HG03064 (cell line): ENCODE data around the gene CST8.

ENCODE experiments used
- ATAC-seq: cut with Tn5 transposase; IDR thresholded peaks from one replicate; pipeline ENCODE4 v1.9.1; 2021; ENCODE audit warnings: low read depth; ENCODE audit not compliant: unreplicated experiment

CST8 gene

DNA sequence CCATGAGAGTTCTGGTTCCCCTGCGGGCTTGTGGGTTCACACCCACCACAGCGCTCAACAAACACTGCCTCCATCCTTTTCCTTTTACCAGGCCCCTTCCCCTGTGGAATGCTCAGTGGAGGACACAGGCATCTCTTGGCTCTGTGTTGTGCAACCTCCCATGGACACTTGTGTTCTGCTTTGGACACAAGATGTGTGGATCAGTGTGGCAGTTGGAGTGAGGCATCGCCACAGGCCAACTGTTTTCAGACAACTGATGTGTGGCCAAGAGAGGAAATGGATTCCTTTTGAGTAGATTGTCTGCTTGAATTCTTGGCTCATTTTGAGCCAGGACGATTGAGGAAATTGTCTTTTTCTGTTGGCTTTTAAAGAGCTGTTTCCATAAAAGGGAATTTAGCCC is 26.8 kb downstream of the CST8 start:
- ATAC-seq = no peak

- ATAC-seq = no peak
Observed at GRCh38 chr20:23519556-23519955, 28.6 kb downstream of the CST8 start.

DNA sequence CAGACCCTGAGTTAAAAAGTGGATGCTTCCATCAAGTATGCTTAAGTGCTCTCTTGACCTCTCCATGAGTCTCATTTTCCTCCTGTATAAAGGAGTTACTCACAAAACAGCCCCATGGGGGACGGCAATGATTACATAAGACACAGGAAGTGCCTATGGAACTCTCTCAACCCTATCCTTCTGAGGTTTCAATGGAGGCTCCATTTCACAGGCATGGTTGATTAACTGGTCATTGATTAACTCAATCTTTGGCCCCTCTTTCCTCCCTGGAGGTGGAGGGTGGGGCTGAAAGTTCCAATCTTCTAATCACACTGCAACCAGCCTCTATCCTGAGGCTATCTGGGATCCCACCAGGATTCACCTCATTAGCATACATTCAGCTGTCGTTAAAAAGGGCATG is 29.3 kb downstream of the CST8 start:
- ATAC-seq = no peak

DNA sequence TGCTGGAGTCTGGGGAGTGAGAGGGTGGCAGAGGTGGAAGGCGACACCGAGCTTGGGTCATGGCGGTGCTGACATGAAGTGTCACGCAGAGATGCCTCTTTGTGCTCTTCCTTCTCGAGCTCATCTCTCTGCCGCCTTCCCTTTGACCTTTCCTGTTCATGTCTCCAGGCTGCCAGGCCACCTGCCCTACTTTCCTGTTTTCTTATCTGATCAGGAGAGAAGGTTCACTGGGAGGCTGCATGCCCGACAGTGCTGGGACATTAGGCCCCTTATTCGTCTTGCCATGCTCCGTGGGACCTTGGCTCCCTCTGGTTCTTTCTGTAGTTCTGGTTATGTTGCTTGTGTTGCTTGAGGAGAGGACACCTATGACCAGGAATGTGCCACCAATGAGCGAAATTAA is 33.2 kb downstream of the CST8 start:
- no peak for ATAC-seq

GRCh38 chr20:23526850-23527249 is 35.9 kb downstream of the CST8 start:
- ATAC-seq = no peak

DNA sequence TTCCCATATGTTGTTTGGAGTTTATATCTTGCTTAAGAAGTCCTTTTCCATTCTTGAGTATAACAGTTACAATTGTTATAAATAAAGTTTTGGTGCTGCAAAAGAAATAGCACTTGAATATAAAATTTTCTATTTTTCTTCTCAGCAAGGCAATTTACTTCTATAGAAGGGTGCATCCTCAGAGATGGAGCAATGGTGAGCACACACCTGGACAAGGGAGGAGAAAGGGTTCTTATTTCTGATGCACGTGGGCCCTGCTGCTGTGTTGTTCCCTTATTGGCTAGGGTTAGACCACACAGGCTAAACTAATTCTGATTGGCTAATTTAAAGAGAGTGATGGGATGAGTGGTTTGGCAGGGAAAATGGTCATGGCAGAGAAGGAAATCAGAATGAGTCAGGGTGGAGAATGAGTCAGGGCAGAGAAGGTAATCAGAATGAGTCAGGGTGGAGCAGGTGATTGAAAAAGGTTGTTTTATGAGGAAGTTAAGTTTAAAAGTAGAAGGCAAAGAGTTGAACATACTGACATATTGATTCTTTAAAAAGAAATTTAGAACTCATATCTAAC is 38.0 kb downstream of the CST8 start:
- no peak for ATAC-seq

DNA sequence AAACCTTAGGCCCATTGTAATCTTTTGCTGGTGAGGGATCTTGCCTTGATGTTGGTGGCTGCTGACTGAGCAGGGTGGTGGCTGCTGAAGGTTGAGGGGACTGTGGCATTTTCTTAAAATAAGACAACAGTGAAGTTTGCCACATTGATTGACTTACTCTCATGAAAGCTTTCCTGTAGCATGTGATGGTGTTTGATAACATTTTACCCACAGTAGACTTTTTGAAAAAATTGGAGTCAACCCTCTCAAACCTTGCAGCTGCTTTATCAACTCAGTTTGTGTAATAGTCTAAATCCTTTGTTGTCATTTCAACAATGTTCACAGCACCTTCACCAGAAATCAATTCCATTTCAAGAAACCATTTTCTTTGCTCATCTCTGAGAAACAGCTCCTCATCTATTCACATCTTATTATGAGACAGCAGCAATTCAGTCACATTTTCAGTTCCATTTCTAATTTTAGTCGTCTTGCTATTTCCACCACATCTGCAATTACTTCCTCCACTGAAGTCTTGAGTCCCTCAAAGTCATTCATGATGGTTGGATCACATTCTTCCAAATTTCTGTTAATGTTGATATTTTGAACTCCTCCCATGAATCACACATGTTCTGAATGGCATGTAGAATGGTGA is 40.1 kb downstream of the CST8 start:
- ATAC-seq = no peak

- ATAC-seq = no peak
Observed at GRCh38 chr20:23532533-23532932, 41.6 kb downstream of the CST8 start.

DNA sequence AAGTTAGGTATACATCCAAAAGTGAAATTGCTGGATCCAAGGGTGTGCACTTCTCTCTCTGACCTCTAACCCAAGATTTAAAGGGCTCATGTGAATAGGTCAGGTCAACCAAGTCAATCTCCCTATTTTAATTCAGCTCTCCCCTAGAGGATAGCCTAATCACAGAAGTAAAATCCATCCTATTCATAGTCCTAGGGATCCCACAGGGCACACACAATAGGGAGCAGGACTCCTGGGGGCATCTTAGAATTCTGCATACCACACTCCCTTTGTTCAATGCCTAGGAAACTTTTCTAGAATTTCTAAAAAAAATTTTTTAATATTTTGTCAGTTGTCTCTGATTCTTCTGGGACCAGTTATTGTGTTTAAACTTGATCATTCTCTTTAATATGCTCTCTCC is 42.2 kb downstream of the CST8 start:
- ATAC-seq = no peak

DNA sequence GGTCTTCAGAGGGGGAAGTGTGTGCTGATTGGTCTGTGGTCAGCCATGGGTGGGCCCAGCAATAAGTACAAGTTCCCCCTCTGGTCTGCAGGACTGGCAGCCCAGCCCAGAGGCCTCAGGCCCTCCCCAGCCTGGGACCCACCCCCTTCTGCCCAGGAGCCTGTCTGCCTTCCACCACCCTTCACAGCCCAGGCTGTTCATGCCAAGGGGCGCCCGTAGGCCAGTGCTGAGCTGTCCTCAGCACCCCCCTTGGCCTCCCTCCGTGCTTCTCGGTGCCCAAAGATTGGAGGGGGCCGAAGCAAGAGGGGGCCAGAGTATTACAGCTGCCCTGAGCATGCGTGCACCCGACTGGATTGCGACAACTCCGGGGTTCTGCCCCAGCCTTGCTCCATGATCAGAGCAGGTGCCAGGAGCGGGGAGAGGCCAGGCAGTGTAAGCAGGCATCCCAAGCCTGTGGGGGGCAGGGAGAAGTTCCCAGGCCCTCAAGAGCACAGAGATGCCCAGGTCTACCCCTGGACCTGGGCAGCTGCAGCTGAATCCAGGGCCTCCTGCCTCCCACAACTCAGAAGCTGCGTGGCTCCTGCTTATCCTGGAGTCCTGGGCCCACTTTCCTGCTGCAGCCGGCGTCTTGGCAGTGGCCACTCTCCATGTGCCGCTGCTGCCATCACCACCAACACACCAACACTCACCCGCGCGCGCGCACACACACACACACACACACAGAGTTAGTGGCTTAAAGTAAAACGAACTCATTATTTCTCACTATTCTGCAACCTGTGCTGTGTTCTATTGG is 44.1 kb downstream of the CST8 start:
- ATAC-seq = no peak

- no peak for ATAC-seq
Observed at GRCh38 chr20:23536328-23536974, 45.5 kb downstream of the CST8 start.

GRCh38 chr20:23537030-23537429 is 46.1 kb downstream of the CST8 start:
- ATAC-seq = no peak

GRCh38 chr20:23540624-23541023 is 49.7 kb downstream of the CST8 start:
- no peak for ATAC-seq

- ATAC-seq = no peak
Observed at GRCh38 chr20:23541330-23541729, 50.4 kb downstream of the CST8 start.

DNA sequence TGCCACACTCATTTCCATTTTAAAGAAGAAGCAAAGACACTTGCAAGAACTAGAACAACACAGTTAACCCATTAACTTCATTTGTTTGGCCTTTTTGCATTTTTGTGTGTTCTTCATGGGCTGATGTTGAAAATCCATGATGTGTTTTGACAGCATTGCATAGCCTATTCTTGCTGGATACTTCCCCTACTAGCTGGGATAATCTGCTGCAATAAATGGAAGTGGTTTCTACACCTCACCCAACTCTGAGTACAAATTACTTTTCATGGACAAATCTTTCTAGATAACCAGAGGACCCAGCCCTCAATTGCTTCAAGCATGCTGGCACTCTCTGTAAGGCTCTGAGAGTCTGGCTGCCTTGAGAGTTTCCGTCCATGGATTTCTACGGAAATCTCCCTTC is 50.9 kb downstream of the CST8 start:
- no peak for ATAC-seq

DNA sequence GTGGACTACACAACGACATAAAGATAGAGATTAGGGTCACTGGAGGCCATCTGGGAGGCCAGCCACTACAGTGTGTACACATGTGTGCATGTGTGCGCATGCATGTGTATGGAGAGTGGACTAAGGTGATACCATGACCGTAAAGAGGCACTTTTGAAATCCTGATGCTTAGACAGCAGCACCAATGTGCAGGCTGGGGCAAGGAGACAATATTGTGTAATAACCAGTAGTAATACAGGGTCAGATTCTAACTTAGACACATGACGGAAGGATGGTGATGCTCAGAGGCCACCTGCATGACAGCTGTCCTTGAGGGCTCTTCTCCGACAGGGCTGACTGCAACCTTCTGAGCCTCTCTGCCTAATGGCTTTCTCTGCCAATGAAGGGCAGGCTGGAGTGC is 51.9 kb downstream of the CST8 start:
- ATAC-seq = no peak

DNA sequence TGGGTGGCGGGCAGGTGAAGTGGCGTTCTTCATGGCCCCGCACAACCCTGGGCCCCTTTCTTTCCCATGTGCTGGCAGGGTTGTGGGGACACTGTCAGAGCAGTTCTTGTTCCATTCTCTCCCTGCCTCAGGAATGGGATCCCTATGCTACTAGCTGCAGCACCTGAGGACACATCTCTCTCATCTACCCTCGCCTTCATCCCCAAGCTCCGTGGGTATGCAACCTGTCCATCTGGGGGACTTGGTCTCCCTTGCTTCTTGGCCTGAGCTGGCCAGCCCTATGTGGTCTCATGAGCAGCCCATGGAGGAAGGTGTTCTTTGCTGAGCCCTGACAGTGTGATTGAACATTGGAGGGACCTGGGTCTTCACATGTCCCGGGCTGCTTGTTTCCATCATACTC is 53.2 kb downstream of the CST8 start:
- ATAC-seq = no peak
